ENCODE measurements around the gene INHBC.

The INHBC gene

GRCh38 chr12:57467212-57467874, 32.8 kb downstream of the INHBC start:
- H3K4me3 ChIP-seq (ENCODE audit: low read length), result no peak overlapping the region
- H3K9me3 ChIP-seq (ENCODE audit: control insufficient read depth, low read length), result no peaks in the 10 kb centered on the region
- H3K4me1 ChIP-seq (ENCODE audit: control insufficient read depth, insufficient read depth, low read length), result peaks cover 17% of the 10 kb centered on the region
- no peaks in the 10 kb centered on the region for H3K36me3 ChIP-seq (ENCODE audit: control insufficient read depth, insufficient read depth, low read length)
- no peak overlapping the region for H3K9ac ChIP-seq (ENCODE audit: low read length)
- H3K27me3 ChIP-seq (ENCODE audit: control insufficient read depth, insufficient read depth, low read length), result peaks cover 34% of the 10 kb centered on the region

GRCh38 chr12:57467915-57468314, 33.3 kb downstream of the INHBC start:
- Histone ChIP-seq H3K36me3 (ENCODE audit: control insufficient read depth, insufficient read depth, low read length) (no peaks in the 10 kb centered on the region), H3K27me3 (ENCODE audit: control insufficient read depth, insufficient read depth, low read length) (peaks cover 38% of the 10 kb centered on the region), H3K9ac (ENCODE audit: low read length) (no peak overlapping the region), H3K4me3 (ENCODE audit: low read length) (no peak overlapping the region), H3K4me1 (ENCODE audit: control insufficient read depth, insufficient read depth, low read length) (peaks cover 11% of the 10 kb centered on the region), H3K9me3 (ENCODE audit: control insufficient read depth, low read length) (no peaks in the 10 kb centered on the region)

DNA sequence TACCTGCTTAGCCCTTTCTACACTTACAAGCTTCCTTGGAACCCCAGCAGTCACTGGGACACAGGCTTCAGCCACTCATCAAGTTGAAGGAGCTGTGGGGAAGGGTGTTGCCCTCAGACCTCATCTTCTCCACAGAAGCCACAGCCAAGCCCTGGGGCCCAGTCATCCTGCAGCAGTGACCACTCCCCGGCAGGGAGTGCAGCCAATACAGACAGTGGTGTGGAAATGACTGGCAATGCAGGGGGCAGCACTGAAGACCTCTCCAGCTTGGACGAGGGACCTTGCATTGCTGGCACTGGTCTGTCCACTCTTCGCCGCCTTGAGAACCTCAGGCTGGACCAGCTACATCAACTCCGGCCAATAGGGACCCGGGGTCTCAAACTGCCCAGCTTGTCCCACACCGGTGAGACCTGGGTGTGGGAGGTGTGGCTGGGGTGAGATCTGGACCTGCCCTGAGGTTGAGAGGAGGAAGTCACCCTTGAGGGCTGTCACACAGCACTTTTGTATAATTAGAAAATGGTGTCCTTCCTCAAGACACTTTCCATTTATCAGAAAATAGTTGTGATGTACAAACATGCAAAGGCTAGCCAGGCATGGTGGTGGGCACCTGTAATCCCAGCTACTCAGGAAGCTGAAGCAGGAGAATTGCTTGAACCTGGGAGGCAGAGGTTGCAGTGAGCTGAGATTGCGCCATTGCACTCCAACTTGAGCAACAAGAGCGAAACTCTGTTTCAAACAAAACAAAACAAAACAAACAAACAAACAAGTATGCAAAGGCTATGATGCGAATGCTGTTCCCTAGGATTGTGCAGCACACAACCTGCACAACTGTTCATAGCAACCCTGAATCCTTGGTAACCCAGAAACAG, 34.9 kb downstream of the INHBC start:
- Histone ChIP-seq H3K9ac (ENCODE audit: low read length) (no peak overlapping the region), H3K4me3 (ENCODE audit: low read length) (no peak overlapping the region), H3K27me3 (ENCODE audit: control insufficient read depth, insufficient read depth, low read length) (peaks cover 49% of the 10 kb centered on the region), H3K9me3 (ENCODE audit: control insufficient read depth, low read length) (no peaks in the 10 kb centered on the region), H3K36me3 (ENCODE audit: control insufficient read depth, insufficient read depth, low read length) (no peaks in the 10 kb centered on the region), H3K4me1 (ENCODE audit: control insufficient read depth, insufficient read depth, low read length) (peaks cover 11% of the 10 kb centered on the region)

DNA sequence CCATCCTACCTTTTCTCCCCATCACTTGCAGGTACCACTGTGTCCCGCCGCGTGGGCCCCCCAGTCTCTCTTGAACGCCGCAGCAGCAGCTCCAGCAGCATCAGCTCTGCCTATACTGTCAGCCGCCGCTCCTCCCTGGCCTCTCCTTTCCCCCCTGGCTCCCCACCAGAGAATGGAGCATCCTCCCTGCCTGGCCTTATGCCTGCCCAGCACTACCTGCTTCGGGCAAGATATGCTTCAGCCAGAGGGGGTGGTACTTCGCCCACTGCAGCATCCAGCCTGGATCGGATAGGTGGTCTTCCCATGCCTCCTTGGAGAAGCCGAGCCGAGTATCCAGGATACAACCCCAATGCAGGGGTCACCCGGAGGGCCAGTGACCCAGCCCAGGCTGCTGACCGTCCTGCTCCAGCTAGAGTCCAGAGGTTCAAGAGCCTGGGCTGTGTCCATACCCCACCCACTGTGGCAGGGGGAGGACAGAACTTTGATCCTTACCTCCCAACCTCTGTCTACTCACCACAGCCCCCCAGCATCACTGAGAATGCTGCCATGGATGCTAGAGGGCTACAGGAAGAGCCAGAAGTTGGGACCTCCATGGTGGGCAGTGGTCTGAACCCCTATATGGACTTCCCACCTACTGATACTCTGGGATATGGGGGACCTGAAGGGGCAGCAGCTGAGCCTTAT, 35.8 kb downstream of the INHBC start:
- H3K4me3 ChIP-seq (ENCODE audit: low read length), result no peak overlapping the region
- no peak overlapping the region for H3K9ac ChIP-seq (ENCODE audit: low read length)
- no peaks in the 10 kb centered on the region for H3K36me3 ChIP-seq (ENCODE audit: control insufficient read depth, insufficient read depth, low read length)
- H3K4me1 ChIP-seq (ENCODE audit: control insufficient read depth, insufficient read depth, low read length), result peaks cover 19% of the 10 kb centered on the region
- H3K27me3 ChIP-seq (ENCODE audit: control insufficient read depth, insufficient read depth, low read length), result peaks cover 51% of the 10 kb centered on the region
- no peaks in the 10 kb centered on the region for H3K9me3 ChIP-seq (ENCODE audit: control insufficient read depth, low read length)

- no peaks in the 10 kb centered on the region for H3K9me3 ChIP-seq (ENCODE audit: control insufficient read depth, low read length)
- no peak overlapping the region for H3K4me3 ChIP-seq (ENCODE audit: low read length)
- H3K27me3 ChIP-seq (ENCODE audit: control insufficient read depth, insufficient read depth, low read length), result peaks cover 54% of the 10 kb centered on the region
- no peaks in the 10 kb centered on the region for H3K36me3 ChIP-seq (ENCODE audit: control insufficient read depth, insufficient read depth, low read length)
- H3K4me1 ChIP-seq (ENCODE audit: control insufficient read depth, insufficient read depth, low read length), result peaks cover 26% of the 10 kb centered on the region
- H3K9ac ChIP-seq (ENCODE audit: low read length), result no peak overlapping the region
Observed at GRCh38 chr12:57470970-57471656, 36.5 kb downstream of the INHBC start.

DNA sequence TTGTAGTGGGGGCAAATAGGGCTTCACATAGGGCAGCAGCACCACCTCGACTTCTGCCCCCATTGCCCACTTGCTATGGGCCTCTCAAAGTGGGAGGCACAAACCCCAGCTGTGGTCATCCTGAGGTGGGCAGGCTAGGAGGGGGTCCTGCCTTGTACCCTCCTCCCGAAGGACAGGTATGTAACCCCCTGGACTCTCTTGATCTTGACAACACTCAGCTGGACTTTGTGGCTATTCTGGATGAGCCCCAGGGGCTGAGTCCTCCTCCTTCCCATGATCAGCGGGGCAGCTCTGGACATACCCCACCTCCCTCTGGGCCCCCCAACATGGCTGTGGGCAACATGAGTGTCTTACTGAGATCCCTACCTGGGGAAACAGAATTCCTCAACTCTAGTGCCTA, 37.1 kb downstream of the INHBC start:
- H3K9me3 ChIP-seq (ENCODE audit: control insufficient read depth, low read length), result no peaks in the 10 kb centered on the region
- H3K36me3 ChIP-seq (ENCODE audit: control insufficient read depth, insufficient read depth, low read length), result no peaks in the 10 kb centered on the region
- no peak overlapping the region for H3K9ac ChIP-seq (ENCODE audit: low read length)
- H3K4me1 ChIP-seq (ENCODE audit: control insufficient read depth, insufficient read depth, low read length), result peaks cover 28% of the 10 kb centered on the region
- H3K4me3 ChIP-seq (ENCODE audit: low read length), result no peak overlapping the region
- peaks cover 59% of the 10 kb centered on the region for H3K27me3 ChIP-seq (ENCODE audit: control insufficient read depth, insufficient read depth, low read length)

DNA sequence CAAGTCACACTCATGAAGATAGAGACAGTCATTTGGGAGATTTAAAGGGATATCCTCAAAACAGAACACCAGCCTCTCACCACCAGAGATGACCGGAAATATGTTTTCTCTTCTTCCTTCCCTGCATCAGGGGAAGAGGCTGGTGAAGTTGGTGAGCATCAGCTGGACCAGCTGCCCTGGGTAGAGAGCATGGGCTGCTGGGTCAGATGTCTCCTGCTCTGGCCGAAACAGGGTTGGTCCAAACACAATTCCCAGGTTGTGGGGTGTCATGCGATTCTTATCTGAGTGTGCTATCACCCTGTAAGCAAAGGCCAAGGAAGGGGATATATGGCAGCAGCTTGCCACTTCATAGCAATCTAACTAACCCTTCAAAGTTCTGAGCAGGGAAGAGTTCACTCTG, 37.8 kb downstream of the INHBC start:
- H3K27me3 ChIP-seq (ENCODE audit: control insufficient read depth, insufficient read depth, low read length), result peaks cover 62% of the 10 kb centered on the region
- no peaks in the 10 kb centered on the region for H3K9me3 ChIP-seq (ENCODE audit: control insufficient read depth, low read length)
- H3K9ac ChIP-seq (ENCODE audit: low read length), result no peak overlapping the region
- H3K4me1 ChIP-seq (ENCODE audit: control insufficient read depth, insufficient read depth, low read length), result peaks cover 28% of the 10 kb centered on the region
- no peak overlapping the region for H3K4me3 ChIP-seq (ENCODE audit: low read length)
- H3K36me3 ChIP-seq (ENCODE audit: control insufficient read depth, insufficient read depth, low read length), result no peaks in the 10 kb centered on the region

DNA sequence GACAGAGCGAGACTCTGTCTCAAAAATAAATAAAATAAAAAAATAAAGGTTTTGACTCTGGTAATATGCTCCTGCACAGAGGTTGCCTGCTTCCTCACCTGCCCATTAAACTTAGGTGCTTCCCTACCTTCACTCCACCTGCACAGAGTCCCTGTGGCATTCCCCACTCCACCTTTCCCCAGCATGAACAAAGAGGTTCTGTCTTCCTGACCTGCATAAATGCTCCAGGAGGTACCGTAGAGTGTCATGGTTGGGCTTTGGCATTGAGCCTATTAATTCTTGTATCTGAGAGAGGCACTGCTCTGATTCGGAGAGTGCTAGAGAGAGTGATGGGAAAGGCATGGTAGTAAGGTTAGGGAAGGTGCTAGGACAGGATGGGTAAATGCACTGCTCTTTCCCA, 38.8 kb downstream of the INHBC start:
- Histone ChIP-seq H3K9ac (ENCODE audit: low read length) (no peak overlapping the region), H3K9me3 (ENCODE audit: control insufficient read depth, low read length) (no peaks in the 10 kb centered on the region), H3K36me3 (ENCODE audit: control insufficient read depth, insufficient read depth, low read length) (no peaks in the 10 kb centered on the region), H3K4me3 (ENCODE audit: low read length) (no peak overlapping the region), H3K4me1 (ENCODE audit: control insufficient read depth, insufficient read depth, low read length) (peaks cover 28% of the 10 kb centered on the region), H3K27me3 (ENCODE audit: control insufficient read depth, insufficient read depth, low read length) (peaks cover 64% of the 10 kb centered on the region)

- no peaks in the 10 kb centered on the region for H3K36me3 ChIP-seq (ENCODE audit: control insufficient read depth, insufficient read depth, low read length)
- no peaks in the 10 kb centered on the region for H3K9me3 ChIP-seq (ENCODE audit: control insufficient read depth, low read length)
- H3K9ac ChIP-seq (ENCODE audit: low read length), result no peak overlapping the region
- H3K27me3 ChIP-seq (ENCODE audit: control insufficient read depth, insufficient read depth, low read length), result peaks cover 68% of the 10 kb centered on the region
- H3K4me1 ChIP-seq (ENCODE audit: control insufficient read depth, insufficient read depth, low read length), result peaks cover 28% of the 10 kb centered on the region
- H3K4me3 ChIP-seq (ENCODE audit: low read length), result no peak overlapping the region
Observed at GRCh38 chr12:57473886-57474285, 39.3 kb downstream of the INHBC start.

DNA sequence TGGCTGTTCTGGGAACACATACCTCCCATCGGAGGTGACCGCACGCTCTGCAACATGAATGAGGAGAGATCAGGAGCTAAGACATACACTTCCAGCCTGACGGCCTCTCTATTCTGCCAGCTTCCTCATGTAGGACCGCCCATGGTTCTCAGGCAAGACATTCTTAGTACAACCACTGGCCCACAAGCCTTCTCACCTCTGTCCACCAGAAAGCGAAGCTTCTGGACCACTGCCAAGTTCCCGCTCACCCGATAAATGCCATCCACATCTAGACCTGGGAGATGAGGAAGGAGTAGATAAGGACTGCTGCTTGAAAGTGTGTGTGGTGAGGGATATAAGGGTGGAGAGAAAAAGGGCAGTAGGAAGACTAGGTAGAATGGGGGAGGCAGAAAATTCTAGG, 39.8 kb downstream of the INHBC start:
- H3K9ac ChIP-seq (ENCODE audit: low read length), result no peak overlapping the region
- H3K36me3 ChIP-seq (ENCODE audit: control insufficient read depth, insufficient read depth, low read length), result no peaks in the 10 kb centered on the region
- H3K9me3 ChIP-seq (ENCODE audit: control insufficient read depth, low read length), result no peaks in the 10 kb centered on the region
- H3K4me1 ChIP-seq (ENCODE audit: control insufficient read depth, insufficient read depth, low read length), result peaks cover 28% of the 10 kb centered on the region
- peaks cover 68% of the 10 kb centered on the region for H3K27me3 ChIP-seq (ENCODE audit: control insufficient read depth, insufficient read depth, low read length)
- H3K4me3 ChIP-seq (ENCODE audit: low read length), result no peak overlapping the region

GRCh38 chr12:57474862-57475261, 40.3 kb downstream of the INHBC start:
- H3K4me1 ChIP-seq (ENCODE audit: control insufficient read depth, insufficient read depth, low read length), result peaks cover 28% of the 10 kb centered on the region
- no peak overlapping the region for H3K4me3 ChIP-seq (ENCODE audit: low read length)
- H3K27me3 ChIP-seq (ENCODE audit: control insufficient read depth, insufficient read depth, low read length), result peaks cover 68% of the 10 kb centered on the region
- H3K9me3 ChIP-seq (ENCODE audit: control insufficient read depth, low read length), result no peaks in the 10 kb centered on the region
- no peak overlapping the region for H3K9ac ChIP-seq (ENCODE audit: low read length)
- H3K36me3 ChIP-seq (ENCODE audit: control insufficient read depth, insufficient read depth, low read length), result no peaks in the 10 kb centered on the region

Measured in mucosa of stomach (tissue), 1 donor.